ENCODE results near the gene HGFAC. TPM values are rescaled to one million over a fixed set of nuclear protein-coding genes. Genes with fewer than 3 reads are reported as not detected.

The HGFAC gene
- total RNA-seq, 1 donor from 2014 or later: not detected

GRCh38 chr4:3477750-3478430, 36.1 kb downstream of the HGFAC start:
- Mint-ChIP-seq H3K4me1 (peaks cover 23% of the 10 kb centered on the region), H3K9me3 (no peaks in the 10 kb centered on the region), H3K4me3 (peak overlapping the region; percentile 18), H3K36me3 (no peaks in the 10 kb centered on the region), H3K27me3 (ENCODE audit: insufficient read depth, low read depth) (peaks cover 10% of the 10 kb centered on the region), H3K27ac (no peak overlapping the region)
- peak; percentile 58 for DNase-seq (ENCODE audit: low spot score)
- Histone ChIP-seq H3K4me3 (no peak overlapping the region), H3K36me3 (no peaks in the 10 kb centered on the region), H3K27ac (no peak overlapping the region), H3K9me3 (ENCODE audit: low read depth) (no peaks in the 10 kb centered on the region), H4K20me1 (ENCODE audit: low read depth) (no peaks in the 10 kb centered on the region), H2AFZ (replicated peaks) (no peak overlapping the region), H3K4me2 (peak overlapping the region; percentile 31), H3F3A (ENCODE audit: low read depth) (peaks cover 10% of the 10 kb centered on the region), H3K9ac (no peak overlapping the region), H3K4me1 (peaks cover 28% of the 10 kb centered on the region), H3K27me3 (peaks cover 35% of the 10 kb centered on the region), H3K79me2 (ENCODE audit: low read depth) (no peaks in the 10 kb centered on the region)
- TF ChIP-seq CTCF (IDR thresholded peaks at IDR 0.05): no peak
- TF ChIP-seq EZH2phosphoT487 (IDR thresholded peaks at IDR 0.05): no peak
- no peak for TF ChIP-seq EZH2 (IDR thresholded peaks at IDR 0.05)

GRCh38 chr4:3478446-3479357, 36.9 kb downstream of the HGFAC start:
- no peak for DNase-seq (ENCODE audit: low spot score)
- peaks cover 33% of the 10 kb centered on the region for H3K4me1 ChIP-seq
- H3F3A ChIP-seq (ENCODE audit: low read depth): peaks cover 10% of the 10 kb centered on the region
- no peaks in the 10 kb centered on the region for H3K79me2 ChIP-seq (ENCODE audit: low read depth)
- Mint-ChIP-seq H3K27ac (no peak overlapping the region), H3K36me3 (no peaks in the 10 kb centered on the region), H3K4me1 (peaks cover 23% of the 10 kb centered on the region), H3K27me3 (ENCODE audit: insufficient read depth, low read depth) (peaks cover 10% of the 10 kb centered on the region), H3K9me3 (no peaks in the 10 kb centered on the region), H3K4me3 (no peak overlapping the region)
- H3K27ac ChIP-seq: no peak overlapping the region
- H3K36me3 ChIP-seq: no peaks in the 10 kb centered on the region
- no peak overlapping the region for H3K9ac ChIP-seq
- no peaks in the 10 kb centered on the region for H4K20me1 ChIP-seq (ENCODE audit: low read depth)
- H2AFZ ChIP-seq (replicated peaks): no peak overlapping the region
- H3K9me3 ChIP-seq (ENCODE audit: low read depth): no peaks in the 10 kb centered on the region
- H3K4me2 ChIP-seq: peak overlapping the region; percentile 31
- peaks cover 37% of the 10 kb centered on the region for H3K27me3 ChIP-seq
- H3K4me3 ChIP-seq: no peak overlapping the region
- no peak for TF ChIP-seq CTCF (IDR thresholded peaks at IDR 0.05)
- TF ChIP-seq EZH2phosphoT487 (IDR thresholded peaks at IDR 0.05): no peak
- TF ChIP-seq EZH2 (IDR thresholded peaks at IDR 0.05): no peak

- H3K27me3 Mint-ChIP-seq (ENCODE audit: insufficient read depth, low read depth): peaks cover 11% of the 10 kb centered on the region
- Histone ChIP-seq H2AFZ (replicated peaks) (no peak overlapping the region), H3K4me3 (no peak overlapping the region), H3K4me1 (peaks cover 35% of the 10 kb centered on the region), H3K27ac (no peak overlapping the region), H3K27me3 (peaks cover 37% of the 10 kb centered on the region), H3K79me2 (ENCODE audit: low read depth) (no peaks in the 10 kb centered on the region), H3K36me3 (no peaks in the 10 kb centered on the region), H3K9ac (no peak overlapping the region), H3K9me3 (ENCODE audit: low read depth) (no peaks in the 10 kb centered on the region), H3F3A (ENCODE audit: low read depth) (peaks cover 10% of the 10 kb centered on the region), H4K20me1 (ENCODE audit: low read depth) (no peaks in the 10 kb centered on the region), H3K4me2 (no peak overlapping the region)
- peaks cover 23% of the 10 kb centered on the region for H3K4me1 Mint-ChIP-seq
- no peak for DNase-seq (ENCODE audit: low spot score)
- no peak overlapping the region for H3K27ac Mint-ChIP-seq
- H3K9me3 Mint-ChIP-seq: no peaks in the 10 kb centered on the region
- H3K36me3 Mint-ChIP-seq: no peaks in the 10 kb centered on the region
- TF ChIP-seq CTCF (IDR thresholded peaks at IDR 0.05): no peak
- TF ChIP-seq EZH2 (IDR thresholded peaks at IDR 0.05): no peak
- no peak for TF ChIP-seq EZH2phosphoT487 (IDR thresholded peaks at IDR 0.05)
- no peak overlapping the region for H3K4me3 Mint-ChIP-seq
Measured at GRCh38 chr4:3479358-3480101, 37.8 kb downstream of the HGFAC start.
